Choroid plexus epithelial cell (primary cell): ENCODE results near the gene CIB4.

ENCODE experiments used
- DNase-seq: peaks from one replicate; pipeline ENCODE4 v3.0.0-alpha.2; 2010; ENCODE audit warnings: low read depth
- H3K4me3 ChIP-seq: 2 replicates; pipeline ENCODE4 v1.5.1; 2011; ENCODE audit warnings: low read depth, mild to moderate bottlenecking, control low read depth, low read length, moderate library complexity
- TF ChIP-seq, protein P1 (sequence below): conservative IDR thresholded peaks from 2 replicates; pipeline ENCODE4 v1.5.1; 2011; ENCODE audit warnings: low read depth, mild to moderate bottlenecking, control low read depth, inconsistent platforms, low read length, moderate library complexity

The CIB4 gene

DNA sequence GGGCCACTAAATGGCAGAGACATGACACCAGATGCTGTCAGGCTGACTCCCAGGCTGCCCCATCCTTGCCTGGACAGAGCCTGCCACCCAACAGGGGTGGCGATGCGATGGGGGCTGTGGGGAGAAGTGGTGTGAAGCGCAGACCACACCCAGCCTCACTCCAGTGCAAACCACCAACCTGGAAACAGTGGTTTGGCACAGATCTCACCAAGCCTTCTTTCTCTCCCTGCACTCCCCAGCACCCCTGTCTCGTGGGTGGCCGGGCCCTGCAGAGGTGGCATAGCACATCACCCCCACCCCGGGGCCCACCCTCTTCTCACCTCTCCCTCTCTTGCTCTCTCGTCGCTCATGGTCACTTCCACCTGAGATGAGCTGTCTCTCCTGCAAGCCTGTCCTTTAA, 32.6 kb downstream of the CIB4 start:
- H3K4me3 ChIP-seq, result no peak overlapping the region
- DNase-seq, result no peak
- TF ChIP-seq, protein P1, sequence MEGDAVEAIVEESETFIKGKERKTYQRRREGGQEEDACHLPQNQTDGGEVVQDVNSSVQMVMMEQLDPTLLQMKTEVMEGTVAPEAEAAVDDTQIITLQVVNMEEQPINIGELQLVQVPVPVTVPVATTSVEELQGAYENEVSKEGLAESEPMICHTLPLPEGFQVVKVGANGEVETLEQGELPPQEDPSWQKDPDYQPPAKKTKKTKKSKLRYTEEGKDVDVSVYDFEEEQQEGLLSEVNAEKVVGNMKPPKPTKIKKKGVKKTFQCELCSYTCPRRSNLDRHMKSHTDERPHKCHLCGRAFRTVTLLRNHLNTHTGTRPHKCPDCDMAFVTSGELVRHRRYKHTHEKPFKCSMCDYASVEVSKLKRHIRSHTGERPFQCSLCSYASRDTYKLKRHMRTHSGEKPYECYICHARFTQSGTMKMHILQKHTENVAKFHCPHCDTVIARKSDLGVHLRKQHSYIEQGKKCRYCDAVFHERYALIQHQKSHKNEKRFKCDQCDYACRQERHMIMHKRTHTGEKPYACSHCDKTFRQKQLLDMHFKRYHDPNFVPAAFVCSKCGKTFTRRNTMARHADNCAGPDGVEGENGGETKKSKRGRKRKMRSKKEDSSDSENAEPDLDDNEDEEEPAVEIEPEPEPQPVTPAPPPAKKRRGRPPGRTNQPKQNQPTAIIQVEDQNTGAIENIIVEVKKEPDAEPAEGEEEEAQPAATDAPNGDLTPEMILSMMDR, result no peak

DNA sequence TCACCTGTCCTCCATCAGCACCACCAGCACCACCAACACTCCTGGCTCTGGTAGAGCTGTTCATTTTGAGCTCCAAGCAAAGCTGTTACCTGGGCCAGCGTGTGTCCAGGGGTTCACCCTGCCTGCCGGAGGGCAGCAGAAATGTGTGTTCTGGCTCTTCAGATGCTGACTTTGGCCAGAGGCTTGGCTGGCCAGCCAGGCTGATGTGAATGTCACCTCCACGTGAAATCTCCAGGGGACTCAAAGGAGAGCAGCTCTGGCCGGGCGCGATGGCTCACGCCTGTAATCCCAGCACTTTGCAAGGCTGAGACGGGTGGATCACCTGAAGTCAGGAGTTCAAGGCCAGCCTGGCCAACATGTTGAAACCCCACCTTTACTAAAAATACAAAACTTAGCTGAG, 33.5 kb downstream of the CIB4 start:
- TF ChIP-seq, protein P1, result no peak
- no peak overlapping the region for H3K4me3 ChIP-seq
- DNase-seq, result no peak

DNA sequence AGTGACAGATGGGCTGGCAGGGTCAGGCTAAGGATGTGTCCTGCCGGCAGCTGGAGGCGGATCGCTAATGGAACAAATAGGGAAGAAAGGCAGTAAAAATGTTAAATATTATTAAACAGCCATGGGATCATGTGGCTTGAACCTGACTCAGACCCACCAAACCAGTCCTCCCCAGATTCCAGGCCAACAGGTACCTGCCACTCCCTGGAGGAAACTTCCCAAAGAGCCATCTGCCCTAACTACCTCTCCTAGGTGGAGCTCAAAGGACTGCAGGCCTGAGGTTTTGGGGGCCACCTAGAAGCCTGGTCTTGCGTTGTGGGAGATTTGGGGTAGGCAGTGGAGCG, 34.3 kb downstream of the CIB4 start:
- no peak overlapping the region for H3K4me3 ChIP-seq
- DNase-seq, result no peak
- TF ChIP-seq, protein P1, result no peak

DNA sequence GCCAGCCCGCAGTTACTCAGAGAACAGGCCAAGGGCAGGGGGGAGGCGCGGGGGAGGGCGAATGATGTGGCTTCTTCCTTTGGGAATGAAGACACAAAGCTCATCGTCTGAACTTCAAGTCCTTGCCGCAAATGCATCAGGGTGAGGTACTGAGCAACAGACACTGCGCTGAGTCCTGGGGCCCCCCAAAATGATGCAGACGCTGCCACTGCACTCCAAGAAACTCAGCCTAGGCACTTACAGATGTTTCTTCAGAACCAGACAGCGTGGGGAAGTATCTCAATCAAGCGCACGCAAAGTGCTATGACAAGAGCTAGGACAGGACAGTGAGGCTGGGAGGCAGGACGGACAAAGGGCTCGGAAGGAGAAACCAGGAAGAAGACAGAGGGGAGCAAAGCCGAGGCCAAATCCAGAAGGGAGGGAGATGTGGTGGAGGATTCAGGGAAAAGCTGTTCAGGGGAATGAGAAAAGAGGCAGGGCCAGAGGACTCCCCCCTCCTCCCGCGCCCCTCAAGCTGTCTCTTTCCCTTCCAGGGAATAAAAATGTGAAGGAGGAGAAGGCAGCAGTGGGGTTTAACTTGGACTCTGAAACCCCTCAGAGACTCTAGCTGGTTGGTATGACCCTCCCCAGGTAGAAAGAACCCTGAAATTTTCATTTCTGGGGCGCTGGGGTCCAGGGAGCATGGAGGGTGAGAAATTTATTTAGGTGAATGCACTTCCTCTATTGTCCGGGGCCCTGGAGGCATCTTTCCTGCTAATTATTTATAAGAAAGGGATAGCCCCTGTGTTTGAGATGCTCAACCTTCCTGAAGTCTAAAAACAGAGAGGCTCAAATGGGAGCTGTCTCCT, 34.9 kb downstream of the CIB4 start:
- TF ChIP-seq, protein P1, result no peak
- DNase-seq, result no peak
- no peak overlapping the region for H3K4me3 ChIP-seq

DNA sequence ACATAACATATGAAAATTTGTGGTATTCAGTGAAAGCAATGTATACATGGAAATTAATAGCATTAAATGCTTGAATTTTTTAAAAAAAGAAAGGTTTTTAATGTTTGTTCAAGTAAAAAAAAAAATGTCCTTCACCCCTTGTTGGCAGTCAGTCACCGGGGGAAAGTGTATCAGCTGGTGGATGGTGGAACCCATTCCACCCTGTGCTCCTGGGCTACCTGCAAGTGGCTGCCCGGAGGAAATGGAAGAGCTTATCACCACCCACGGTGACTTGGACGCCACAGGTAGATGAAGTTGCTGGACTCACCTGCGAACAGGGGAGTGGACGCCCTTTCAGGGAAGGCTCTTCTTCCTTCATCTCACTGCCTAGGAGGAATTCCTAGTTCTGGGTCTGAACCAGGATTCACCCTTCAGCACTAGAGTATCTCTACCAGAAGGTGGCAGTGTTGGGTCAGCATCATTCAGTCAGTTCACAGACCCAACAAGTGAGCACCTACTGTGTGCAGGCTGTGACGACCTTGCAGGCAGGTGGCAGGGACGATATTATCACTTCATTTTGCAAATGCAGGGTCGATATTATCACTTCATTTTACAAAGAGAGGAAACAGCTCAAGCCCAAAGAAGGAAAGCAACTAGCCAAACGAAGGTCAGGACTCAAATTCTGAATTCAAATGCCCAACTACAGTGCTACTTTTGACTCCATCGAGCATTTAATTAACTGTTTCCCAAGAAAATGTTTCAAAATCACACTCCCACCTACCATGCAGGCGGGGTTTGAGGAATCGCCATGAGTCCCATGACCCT, 35.8 kb downstream of the CIB4 start:
- no peak overlapping the region for H3K4me3 ChIP-seq
- TF ChIP-seq, protein P1, result peak; percentile 95
- DNase-seq, result peak; percentile 65

DNA sequence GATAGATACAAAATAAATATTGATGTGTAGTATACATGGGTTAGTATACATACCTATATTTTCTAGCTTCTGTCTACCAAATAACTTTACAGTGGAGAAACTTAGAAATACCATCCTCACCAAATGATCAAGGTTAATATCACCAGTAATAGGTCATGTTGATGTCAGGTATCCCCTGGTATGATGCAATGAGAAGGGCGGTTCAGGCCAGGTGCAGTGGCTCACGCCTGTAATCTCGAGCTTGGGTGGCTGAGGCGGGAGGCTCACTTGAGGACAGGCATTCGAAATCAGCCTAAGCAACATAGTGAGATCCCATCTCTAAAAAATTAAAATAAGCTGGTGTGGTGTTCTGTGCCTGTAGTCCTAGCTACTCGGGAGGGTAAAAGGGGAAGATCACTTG, 38.6 kb downstream of the CIB4 start:
- H3K4me3 ChIP-seq, result no peak overlapping the region
- DNase-seq, result no peak
- TF ChIP-seq, protein P1, result no peak

DNA sequence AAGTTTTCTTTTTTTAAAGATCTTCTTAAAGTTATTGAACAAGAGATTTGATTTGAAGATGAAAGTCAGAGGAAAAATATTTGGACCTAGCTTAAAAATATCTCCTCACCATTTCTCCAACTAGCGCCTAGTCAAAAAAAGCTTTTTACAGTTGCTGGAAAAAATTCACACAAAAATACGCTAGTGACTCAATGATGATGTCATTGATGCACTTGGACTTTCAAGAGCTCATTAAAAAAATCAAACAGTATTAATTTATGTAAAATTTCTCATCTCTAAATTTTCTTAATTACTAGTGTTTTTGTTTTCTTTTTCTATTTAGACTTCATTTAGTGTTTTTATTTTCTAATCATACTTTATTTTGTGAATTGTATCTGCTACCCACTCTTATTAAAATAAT, 41.8 kb downstream of the CIB4 start:
- no peak for DNase-seq
- TF ChIP-seq, protein P1, result no peak
- no peak overlapping the region for H3K4me3 ChIP-seq
